HepG2 (cell line): ENCODE data around the gene KSR1. TPM values are rescaled to one million over a fixed set of nuclear protein-coding genes. Genes with fewer than 3 reads are reported as not detected.

Experiments used
- DZIP1 ChIP-seq: sonication (generic); formaldehyde crosslinking; IDR thresholded peaks from 2 replicates; pipeline ENCODE4 v1.5.0; 2020; ENCODE audit warnings: mild to moderate bottlenecking, missing genetic modification reagents
- FUBP1 ChIP-seq: sonication (generic); formaldehyde crosslinking; IDR thresholded peaks from 2 replicates; pipeline ENCODE4 v1.5.1; 2020; ENCODE audit warnings: missing genetic modification reagents, mild to moderate bottlenecking, borderline replicate concordance
- HOXA9 ChIP-seq: sonication (generic); formaldehyde crosslinking; IDR thresholded peaks from 2 replicates; pipeline ENCODE4 v1.8.1; 2022; ENCODE audit warnings: missing genetic modification reagents, mild to moderate bottlenecking, moderate library complexity, borderline replicate concordance
- MXD1 ChIP-seq: sonication (generic); formaldehyde crosslinking; IDR thresholded peaks from 2 replicates; pipeline ENCODE4 v1.4.0; 2020; ENCODE audit warnings: mild to moderate bottlenecking, missing genetic modification reagents
- POGZ ChIP-seq: sonication (generic); formaldehyde crosslinking; IDR thresholded peaks from 2 replicates; pipeline ENCODE4 v1.4.0; 2020; ENCODE audit warnings: mild to moderate bottlenecking, missing genetic modification reagents
- POLR2G ChIP-seq: fragments of 200-400 bp; formaldehyde crosslinking; IDR thresholded peaks from 2 replicates; pipeline ENCODE4 v1.6.1; 2018; ENCODE audit warnings: mild to moderate bottlenecking, low read depth, low read length, moderate library complexity
- SOX5 ChIP-seq: IDR thresholded peaks from 2 replicates; pipeline ENCODE4 v1.6.1; 2016; ENCODE audit warnings: borderline replicate concordance
- TFDP1 ChIP-seq: IDR thresholded peaks from 2 replicates; pipeline ENCODE4 v1.6.1; 2016; ENCODE audit warnings: missing compliant biosample characterization, missing genetic modification reagents, borderline replicate concordance
- YEATS2 ChIP-seq: sonication (generic); formaldehyde crosslinking; IDR thresholded peaks from 2 replicates; pipeline ENCODE4 v1.4.0; 2020; ENCODE audit warnings: missing genetic modification reagents, borderline replicate concordance
- ZBTB14 ChIP-seq: sonication (generic); formaldehyde crosslinking; IDR thresholded peaks from 2 replicates; pipeline ENCODE4 v1.4.0; 2020; ENCODE audit warnings: missing genetic modification reagents
- ZNF350 ChIP-seq: sonication (generic); formaldehyde crosslinking; IDR thresholded peaks from 2 replicates; pipeline ENCODE4 v1.4.0; 2020; ENCODE audit warnings: mild to moderate bottlenecking, low read depth, missing genetic modification reagents, borderline replicate concordance
- ZNF362 ChIP-seq: sonication (generic); formaldehyde crosslinking; IDR thresholded peaks from 2 replicates; pipeline ENCODE4 v1.4.0; 2020; ENCODE audit warnings: missing genetic modification reagents, mild to moderate bottlenecking, borderline replicate concordance
- ZNF414 ChIP-seq: sonication (generic); formaldehyde crosslinking; IDR thresholded peaks from 2 replicates; pipeline ENCODE4 v1.5.0; 2020; ENCODE audit warnings: missing genetic modification reagents
- ZNF556 ChIP-seq: sonication (generic); formaldehyde crosslinking; IDR thresholded peaks from 2 replicates; pipeline ENCODE4 v1.4.0; 2020; ENCODE audit warnings: mild to moderate bottlenecking, missing genetic modification reagents, borderline replicate concordance
- ZNF577 ChIP-seq: sonication (generic); formaldehyde crosslinking; IDR thresholded peaks from 2 replicates; pipeline ENCODE4 v1.4.0; 2020; ENCODE audit warnings: mild to moderate bottlenecking, low read depth, missing genetic modification reagents, borderline replicate concordance
- ZNF678 ChIP-seq: sonication (generic); formaldehyde crosslinking; IDR thresholded peaks from 2 replicates; pipeline ENCODE4 v1.4.0; 2020; ENCODE audit warnings: mild to moderate bottlenecking, missing genetic modification reagents
- ZNF776 ChIP-seq: sonication (generic); formaldehyde crosslinking; IDR thresholded peaks from 2 replicates; pipeline ENCODE4 v1.4.0; 2020; ENCODE audit warnings: mild to moderate bottlenecking, missing genetic modification reagents
- ZSCAN29 ChIP-seq: sonication (generic); formaldehyde crosslinking; conservative IDR thresholded peaks from 2 replicates; pipeline ENCODE4 v1.4.0; 2020; ENCODE audit warnings: mild to moderate bottlenecking, missing genetic modification reagents
- polyA plus RNA-seq, 8 experiments: library from polyadenylated mRNA; depleted of rRNA in 3 of 8; stranded (reverse) in 7 of 8; unstranded in 1 of 8; fragments of >200 nt; fragmentation: Illumina TruSeq in 4 of 8; extraction: Trizol in 4 of 8; gene quantifications; 2 replicates each; pipeline versions ENCODE4 v1.2.1 to v1.2.3, GENCODE V29; 2011 to 2016; ENCODE audit warnings: low read depth in 4 of 8, missing spikeins in 1 of 8, mixed read lengths in 1 of 8; ENCODE audit not compliant: insufficient read depth in 1 of 8
- total RNA-seq, 5 experiments: library from RNA; depleted of rRNA; stranded (reverse); fragments of >200 nt; fragmentation: Illumina TruSeq; extraction: Trizol; gene quantifications; 2 replicates each; pipeline ENCODE4 v1.2.3, GENCODE V29; 2016; ENCODE audit warnings: low read depth in 1 of 5

Gene KSR1
- total and polyA plus RNA-seq, 2 of the 13 experiments (the other 11 are each of a cell fraction or from before 2014, with no cell fraction given) = 10.1 to 16.6 TPM

GRCh38 chr17:27494192-27495091 lies 38.2 kb downstream of the KSR1 start (continued):
- TF ChIP-seq DZIP1 = no peak
- no peak for TF ChIP-seq ZNF678 (CRISPR knock-in tag)
- TF ChIP-seq FUBP1 (CRISPR knock-in tag) = no peak
- no peak for TF ChIP-seq POGZ
- peak; percentile 30; the same call in 1 of the 2 replicates for TF ChIP-seq ZNF362 (CRISPR knock-in tag)
- no peak for TF ChIP-seq TFDP1 (CRISPR knock-in tag)
- peak; percentile 73 for TF ChIP-seq POLR2G
- no peak for TF ChIP-seq YEATS2 (CRISPR knock-in tag)
- TF ChIP-seq ZNF414 (CRISPR knock-in tag) = 0 out of 2 replicates have a peak, but pooled peaks have one; percentile 31
- TF ChIP-seq ZSCAN29 (CRISPR knock-in tag) = 0 out of 2 replicates have a peak, but pooled peaks have one; percentile 36
- no peak for TF ChIP-seq ZNF556 (CRISPR knock-in tag)
- no peak for TF ChIP-seq ZNF776 (CRISPR knock-in tag)
- peak; percentile 27; the same call in 1 of the 2 replicates for TF ChIP-seq SOX5
- TF ChIP-seq ZBTB14 (CRISPR knock-in tag) = no peak
- no peak for TF ChIP-seq HOXA9 (CRISPR knock-in tag)
- no peak for TF ChIP-seq MXD1 (CRISPR knock-in tag)
- TF ChIP-seq ZNF577 (CRISPR knock-in tag) = no peak
- no peak; the same call in 1 of the 2 replicates for TF ChIP-seq ZNF350 (CRISPR knock-in tag)
